NCI-H2171 treated with DMSO at 0.1 percent for 48 hours (cell line): Measurements from ENCODE around the gene METRNL.

ENCODE experiments used
- DNase-seq: peaks from one replicate; lab custom pipeline; 2025; lab: John Stamatoyannopoulos, UW

Gene METRNL

DNA sequence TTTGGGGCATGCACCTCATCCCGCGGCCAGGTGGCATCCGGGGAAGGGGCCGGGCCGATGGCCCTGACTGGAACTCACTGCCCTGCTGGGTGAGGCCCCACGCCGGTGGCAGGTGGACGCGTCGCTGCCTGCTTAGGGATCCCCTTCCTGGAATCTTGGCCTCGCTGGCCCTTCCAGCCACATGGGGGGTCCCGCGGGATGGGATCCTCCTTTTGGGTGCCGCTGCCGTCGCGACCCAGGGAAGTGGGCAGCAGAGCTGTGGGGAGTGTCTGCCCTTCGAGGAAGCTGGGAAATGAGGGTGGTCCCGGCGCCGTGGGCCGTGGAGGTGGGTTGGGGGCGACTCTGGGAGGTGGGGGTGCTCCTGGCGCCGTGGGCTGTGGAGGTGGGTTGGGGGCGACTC, 12.8 kb downstream of the METRNL start:
- DNase-seq: no peak

DNA sequence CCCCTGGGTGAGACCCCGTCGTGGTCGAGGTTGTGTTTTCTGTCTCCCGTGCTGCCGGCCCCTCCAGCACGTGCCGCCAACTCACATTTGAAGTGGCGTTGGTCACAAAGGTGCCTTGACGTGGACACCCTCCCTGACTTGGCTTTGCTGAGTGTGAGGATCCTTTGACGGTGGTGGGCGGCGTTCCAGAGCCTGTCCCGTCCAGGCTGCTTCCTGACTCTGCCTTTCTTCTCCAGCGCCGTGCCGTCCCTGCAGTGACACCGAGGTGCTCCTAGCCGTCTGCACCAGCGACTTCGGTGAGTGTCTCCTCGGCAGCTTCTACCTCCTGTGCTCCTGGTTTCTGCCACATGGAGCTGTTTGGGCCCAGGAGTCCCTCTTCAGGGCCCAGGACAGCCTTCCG, 13.5 kb downstream of the METRNL start:
- DNase-seq: no peak

GRCh38 chr17:83093506-83093905, 14.1 kb downstream of the METRNL start:
- no peak for DNase-seq

DNA sequence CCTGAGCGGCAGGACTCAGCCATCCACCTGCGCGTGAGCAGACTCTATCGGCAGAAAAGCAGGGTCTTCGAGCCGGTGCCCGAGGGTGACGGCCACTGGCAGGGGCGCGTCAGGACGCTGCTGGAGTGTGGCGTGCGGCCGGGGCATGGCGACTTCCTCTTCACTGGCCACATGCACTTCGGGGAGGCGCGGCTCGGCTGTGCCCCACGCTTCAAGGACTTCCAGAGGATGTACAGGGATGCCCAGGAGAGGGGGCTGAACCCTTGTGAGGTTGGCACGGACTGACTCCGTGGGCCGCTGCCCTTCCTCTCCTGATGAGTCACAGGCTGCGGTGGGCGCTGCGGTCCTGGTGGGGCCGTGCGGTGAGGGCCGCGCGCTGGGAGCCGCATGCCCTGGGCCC, 14.9 kb downstream of the METRNL start:
- no peak for DNase-seq

DNA sequence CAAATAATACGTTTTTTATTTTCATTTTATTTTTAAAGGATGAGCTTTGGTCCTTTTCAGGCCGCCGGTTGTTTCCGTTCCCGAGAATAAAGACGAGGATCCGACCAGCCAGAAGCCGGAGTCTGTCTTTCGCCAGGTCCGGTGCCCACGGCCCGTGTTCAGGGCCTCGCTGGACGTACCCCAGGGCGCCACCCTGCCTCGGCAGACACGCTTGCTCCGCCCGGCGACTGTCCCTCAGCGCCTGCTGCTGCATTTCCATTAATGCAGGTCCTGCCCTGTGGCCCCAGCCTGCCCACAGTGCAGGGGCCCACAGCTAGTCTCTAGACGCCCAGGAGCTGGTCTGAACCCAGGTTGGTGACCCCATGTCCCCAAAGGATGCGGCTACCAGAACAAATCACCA, 15.6 kb downstream of the METRNL start:
- DNase-seq: no peak

DNA sequence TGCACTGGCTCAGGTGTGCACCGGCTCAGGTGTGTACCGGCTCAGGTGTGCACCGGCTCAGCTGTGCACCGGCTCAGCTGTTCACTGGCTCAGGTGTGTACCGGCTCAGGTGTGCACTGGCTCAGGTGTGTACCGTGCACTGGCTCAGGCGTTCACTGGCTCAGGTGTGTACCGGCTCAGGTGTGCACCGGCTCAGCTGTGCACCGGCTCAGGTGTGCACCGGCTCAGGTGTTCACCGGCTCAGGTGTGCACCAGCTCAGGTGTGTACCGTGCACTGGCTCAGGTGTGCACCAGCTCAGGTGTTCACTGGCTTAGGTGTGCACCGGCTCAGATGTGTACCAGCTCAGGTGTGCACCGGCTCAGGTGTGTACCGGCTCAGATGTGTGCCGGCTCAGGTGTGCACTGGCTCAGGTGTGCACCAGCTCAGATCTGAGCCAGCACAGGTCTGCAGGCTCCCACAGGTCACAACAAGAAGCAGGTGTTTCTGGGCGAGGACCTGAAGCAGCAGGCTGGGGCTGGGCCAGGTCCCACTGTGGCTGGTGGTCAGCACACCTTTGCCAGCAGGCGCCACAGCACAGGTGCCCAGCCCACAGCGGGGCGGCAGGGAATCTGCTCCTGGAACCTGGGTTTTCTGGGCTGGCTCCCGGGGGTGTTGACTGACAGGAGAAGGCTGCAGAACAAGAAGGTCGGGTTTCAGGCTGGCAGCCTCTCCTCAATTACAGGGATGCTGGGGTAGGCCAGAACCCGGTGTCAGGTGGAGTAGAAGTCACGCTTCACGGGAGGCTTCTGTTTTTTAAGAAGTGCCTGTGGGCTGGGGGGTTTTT, 17.2 kb downstream of the METRNL start:
- peak; percentile 38 for DNase-seq

- DNase-seq: no peak
Measured at GRCh38 chr17:83097831-83098230, 18.4 kb downstream of the METRNL start.

DNA sequence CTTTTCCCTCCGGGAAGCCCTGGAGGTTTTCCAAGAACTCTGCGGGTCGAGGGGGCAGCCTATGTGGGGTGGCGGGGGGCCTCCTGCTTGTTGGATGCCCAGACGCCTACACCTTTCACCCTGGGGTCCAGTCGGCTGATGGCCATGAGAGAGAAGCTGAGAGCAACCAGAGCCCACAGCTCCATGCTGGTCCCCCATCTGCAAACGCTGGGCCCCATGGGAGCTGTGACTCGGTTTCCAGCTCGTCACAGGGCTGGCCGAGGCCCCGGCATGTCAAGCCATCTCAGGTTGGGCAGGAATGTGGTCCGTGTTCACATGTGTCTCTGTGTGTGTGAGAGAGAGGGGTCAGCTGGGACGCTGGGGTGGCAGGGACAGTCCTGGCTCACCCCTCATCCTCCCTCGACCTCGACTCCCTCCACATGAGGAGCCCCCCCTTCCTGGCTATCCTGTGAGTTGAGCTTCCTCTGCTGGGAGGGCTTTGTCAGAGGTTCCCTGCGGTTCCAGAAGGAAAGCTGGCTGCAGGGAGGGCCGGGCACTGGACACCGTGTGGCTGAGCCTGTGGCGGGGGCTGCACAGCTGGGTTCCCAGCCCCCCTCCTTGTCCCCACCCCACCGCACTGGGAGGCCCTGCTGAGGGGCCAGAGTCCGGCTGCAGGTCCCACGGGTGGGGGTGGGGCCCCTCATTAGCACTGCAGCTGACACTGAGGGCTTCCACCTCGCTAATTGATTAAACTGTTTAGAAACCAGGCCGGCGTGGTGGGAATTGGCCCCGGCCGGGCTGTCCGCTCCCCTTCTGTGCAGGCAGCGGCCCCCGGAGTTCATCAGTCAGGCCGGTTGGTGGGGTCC, 19.1 kb downstream of the METRNL start:
- DNase-seq: no peak

DNA sequence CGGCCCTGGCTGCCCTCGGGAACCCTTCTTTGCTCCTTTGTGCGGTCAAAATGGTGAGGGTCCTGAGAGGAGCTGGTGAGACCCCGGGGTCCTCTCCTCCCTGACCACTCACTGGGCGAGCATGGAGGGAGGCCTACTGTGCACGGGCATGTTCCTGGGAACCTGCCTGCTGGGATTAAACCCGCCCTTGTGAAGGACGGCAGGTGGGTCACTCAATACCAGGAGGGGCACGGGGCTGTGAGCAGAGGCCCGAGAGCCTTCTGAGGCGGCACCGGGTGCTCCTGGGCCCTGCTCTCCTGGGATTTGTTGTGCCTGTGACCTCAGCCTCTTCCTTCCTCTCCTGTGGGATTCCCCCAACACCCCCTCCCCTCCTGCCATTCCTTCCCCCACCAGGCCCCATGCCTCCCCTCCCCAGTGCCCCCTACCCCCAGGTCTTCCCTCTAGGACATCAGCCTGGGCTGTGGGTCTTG, 19.7 kb downstream of the METRNL start:
- no peak for DNase-seq

GRCh38 chr17:83099570-83100181, 20.3 kb downstream of the METRNL start:
- no peak for DNase-seq

DNA sequence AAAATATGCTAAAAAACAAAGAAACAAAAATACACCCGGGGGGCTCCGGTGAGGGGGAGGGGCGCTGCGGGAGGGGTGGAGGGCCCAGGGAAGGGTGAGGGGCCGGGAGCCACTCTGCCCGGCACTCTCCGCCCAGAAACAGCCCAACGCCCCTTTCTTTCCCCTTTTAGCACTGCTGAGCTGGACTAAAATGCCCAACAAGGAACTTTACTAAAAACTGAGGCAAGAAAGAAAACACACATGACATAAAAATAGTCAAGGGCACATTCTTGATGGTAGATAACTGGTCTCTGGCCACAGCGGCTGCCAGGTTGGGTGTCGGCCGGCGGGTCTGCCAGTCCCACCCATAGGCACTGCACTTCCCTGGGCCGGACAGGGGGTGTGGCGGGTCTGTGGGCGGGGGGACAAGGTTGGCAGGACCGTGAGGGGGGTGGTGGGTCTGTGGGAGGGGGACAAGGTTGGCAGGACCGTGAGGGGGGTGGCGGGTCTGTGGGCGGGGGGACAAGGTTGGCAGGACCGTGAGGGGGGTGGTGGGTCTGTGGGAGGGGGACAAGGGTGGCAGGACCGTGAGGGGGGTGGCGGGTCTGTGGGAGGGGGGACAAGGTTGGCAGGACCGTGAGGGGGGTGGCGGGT, 20.9 kb downstream of the METRNL start:
- no peak for DNase-seq

DNA sequence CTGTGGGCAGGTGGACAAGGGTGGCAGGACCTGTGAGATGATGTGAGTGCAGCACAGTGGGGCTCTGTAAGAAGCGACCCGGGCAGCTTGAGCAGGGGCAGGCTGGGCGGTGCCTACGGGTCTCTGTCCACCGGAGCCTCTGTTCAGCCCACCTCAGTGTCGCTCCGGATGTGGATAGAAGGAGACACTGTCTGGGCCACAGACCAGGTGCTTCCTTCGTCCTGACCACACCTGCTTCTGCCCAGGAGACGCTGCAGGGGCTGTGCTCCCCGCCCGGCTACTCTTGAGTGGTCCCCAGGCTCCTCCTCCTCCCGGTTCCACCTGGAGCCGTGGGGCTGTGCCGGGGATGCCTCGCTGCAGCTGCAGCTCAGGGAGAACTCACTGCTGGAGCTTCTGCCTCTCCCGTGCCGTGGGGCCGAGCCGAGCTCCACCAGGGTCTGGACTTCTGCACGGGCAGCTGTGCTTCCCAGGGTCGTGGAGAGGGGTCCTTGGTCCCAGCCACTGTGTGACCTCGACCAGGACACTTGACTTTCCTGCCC, 21.5 kb downstream of the METRNL start:
- DNase-seq: peak; percentile 21

DNA sequence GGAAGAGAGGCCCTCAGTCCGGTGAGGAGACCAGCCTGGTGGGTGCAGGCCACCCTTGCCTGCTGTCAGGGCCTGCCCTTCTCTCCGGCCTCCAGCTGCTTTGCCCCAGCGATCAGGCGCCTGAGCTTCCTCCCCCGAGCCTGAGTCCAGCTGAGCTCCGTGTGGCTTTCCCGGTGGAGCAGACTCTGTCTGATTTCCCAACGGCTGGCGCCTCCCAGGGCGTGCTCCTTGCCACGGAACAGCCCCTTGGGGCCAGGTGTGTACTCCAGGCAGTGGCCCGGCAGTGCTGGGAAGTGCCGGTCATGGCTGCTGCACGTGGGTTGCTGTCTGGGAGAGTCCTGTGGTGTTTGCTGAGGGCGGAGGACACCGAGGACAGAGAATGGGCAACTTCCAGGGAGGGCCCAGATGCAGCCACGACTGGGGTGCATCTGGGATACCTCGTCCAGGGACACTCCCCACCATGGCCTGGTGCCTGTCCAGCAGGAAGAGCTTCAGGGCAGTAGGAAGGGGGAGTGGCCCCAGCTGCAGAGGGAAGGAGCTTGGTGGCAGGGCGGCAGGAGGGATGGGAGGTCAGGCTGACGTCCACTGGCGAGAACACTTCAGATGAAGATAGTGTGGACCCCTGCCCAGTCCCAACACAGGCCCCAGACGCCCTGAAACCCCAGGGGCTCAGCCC, 22.5 kb downstream of the METRNL start:
- no peak for DNase-seq

GRCh38 chr17:83103200-83103942, 24.0 kb downstream of the METRNL start:
- DNase-seq: no peak

- no peak for DNase-seq
Measured at GRCh38 chr17:83103943-83104311, 24.5 kb downstream of the METRNL start.

- no peak for DNase-seq
Measured at GRCh38 chr17:83104577-83105505, 25.4 kb downstream of the METRNL start.

DNA sequence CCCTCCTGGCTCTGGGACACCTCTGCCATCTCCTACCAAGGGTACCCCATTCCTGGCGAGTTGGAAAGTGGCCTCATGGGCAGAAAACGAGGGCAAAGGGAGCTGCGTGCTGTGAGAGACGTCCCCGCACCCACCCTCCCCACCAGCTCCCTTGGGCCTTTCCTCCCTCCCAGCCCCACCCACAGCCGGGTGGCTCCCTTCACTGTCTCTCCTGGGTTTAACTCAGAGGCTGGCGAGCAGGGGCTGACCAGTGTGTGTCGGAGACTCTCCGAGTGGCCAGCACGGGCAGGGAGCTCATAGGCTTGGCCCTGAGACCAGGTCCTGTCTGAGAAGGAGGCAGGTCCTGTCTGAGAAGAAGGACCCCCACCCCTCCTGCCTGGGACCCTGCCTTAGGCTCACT, 26.1 kb downstream of the METRNL start:
- DNase-seq: no peak

DNA sequence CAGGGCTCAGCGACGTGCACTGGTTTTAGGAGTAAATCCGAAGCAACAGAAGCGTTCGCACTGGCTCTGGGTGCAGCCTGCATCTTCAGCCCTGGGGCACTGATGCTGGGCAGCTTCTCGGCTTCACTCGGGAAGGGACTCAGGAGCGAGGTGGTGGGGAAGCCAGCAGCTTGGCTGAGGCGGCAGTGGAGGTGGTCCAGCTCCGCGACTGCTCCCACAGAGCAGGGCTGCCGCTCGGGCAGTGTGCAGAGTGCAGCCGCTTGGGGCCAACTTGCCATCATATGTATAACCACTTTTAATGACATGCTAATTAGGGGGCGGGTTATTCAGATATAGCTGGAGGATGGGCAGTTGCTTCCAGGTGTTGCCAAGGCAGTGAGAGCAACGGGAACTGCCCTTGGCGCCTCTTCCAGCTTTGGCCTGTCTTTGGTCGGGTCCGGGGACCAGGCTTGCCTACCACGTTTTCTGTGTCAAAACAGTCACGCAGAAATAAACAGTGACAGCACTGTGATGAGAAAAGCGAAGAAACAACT, 26.7 kb downstream of the METRNL start:
- DNase-seq: no peak

- DNase-seq: no peak
Measured at GRCh38 chr17:83106913-83107655, 27.7 kb downstream of the METRNL start.
